ENCODE data around the gene MYBPHL. TPM values are rescaled to one million over a fixed set of nuclear protein-coding genes. Genes with fewer than 3 reads are reported as not detected.

Gene MYBPHL
- total RNA-seq, 2 experiments from 2014 or later, result not detected

GRCh38 chr1:109272021-109272799, 34.6 kb downstream of the MYBPHL start:
- ChIA-PET POLR2A (interaction anchor here (1.0 kb wide), 1 partner anchor 11 kb away, joined by 3 read pairs; no protein-coding TSS in a partner anchor), CTCF (no interaction called here)
- H3K9me3 Mint-ChIP-seq, result no peaks in the 10 kb centered on the region

GRCh38 chr1:109271458-109271857, 35.4 kb downstream of the MYBPHL start:
- no peak for DNase-seq
- Mint-ChIP-seq H3K9me3 (no peaks in the 10 kb centered on the region), H3K4me3 (no peak overlapping the region), H3K36me3 (ENCODE audit: low read depth) (no peaks in the 10 kb centered on the region), H3K4me1 (ENCODE audit: low read depth) (no peaks in the 10 kb centered on the region), H3K27ac (no peak overlapping the region), H3K27me3 (no peaks in the 10 kb centered on the region)
- ChIA-PET POLR2A (no interaction called here), CTCF (no interaction called here)
- TF ChIP-seq CTCF (IDR thresholded peaks at IDR 0.05), result no peak
- intact Hi-C loops (cut with micrococcal nuclease), result no loop called here
- no peak for ATAC-seq

More at GRCh38 chr1:109272021-109272799, 34.6 kb downstream of the MYBPHL start:
- no peak overlapping the region for H3K4me3 Mint-ChIP-seq
- DNase-seq (no peak), ATAC-seq (no peak)
- peaks cover 3% of the 10 kb centered on the region for H3K4me1 Mint-ChIP-seq (ENCODE audit: low read depth)
- no peak for TF ChIP-seq CTCF (IDR thresholded peaks at IDR 0.05)
- H3K27me3 Mint-ChIP-seq, result no peaks in the 10 kb centered on the region
- no peak overlapping the region for H3K27ac Mint-ChIP-seq
- intact Hi-C loops (cut with micrococcal nuclease), result no loop called here
- no peaks in the 10 kb centered on the region for H3K36me3 Mint-ChIP-seq (ENCODE audit: low read depth)

- no peak overlapping the region for H3K27ac Mint-ChIP-seq
- no peaks in the 10 kb centered on the region for H3K4me1 Mint-ChIP-seq (ENCODE audit: low read depth)
- ATAC-seq (no peak), DNase-seq (no peak)
- TF ChIP-seq CTCF (IDR thresholded peaks at IDR 0.05), result no peak
- ChIA-PET CTCF (no interaction called here), POLR2A (no interaction called here)
- H3K9me3 Mint-ChIP-seq, result no peaks in the 10 kb centered on the region
- intact Hi-C loops (cut with micrococcal nuclease), result no loop called here
- no peak overlapping the region for H3K4me3 Mint-ChIP-seq
- H3K27me3 Mint-ChIP-seq, result no peaks in the 10 kb centered on the region
- H3K36me3 Mint-ChIP-seq (ENCODE audit: low read depth), result no peaks in the 10 kb centered on the region
Measured at GRCh38 chr1:109270623-109271317, 36.0 kb downstream of the MYBPHL start.

- H3K4me3 Mint-ChIP-seq, result no peak overlapping the region
- no peaks in the 10 kb centered on the region for H3K4me1 Mint-ChIP-seq (ENCODE audit: low read depth)
- no peak for TF ChIP-seq CTCF (IDR thresholded peaks at IDR 0.05)
- ATAC-seq, result no peak
- CTCF ChIA-PET, result interaction anchor here (2.5 kb wide), 1 partner anchor 129 kb away, joined by 11 read pairs; the partner anchor contains the start of gene SORT1
- H3K36me3 Mint-ChIP-seq (ENCODE audit: low read depth), result no peaks in the 10 kb centered on the region
- no peaks in the 10 kb centered on the region for H3K9me3 Mint-ChIP-seq
- POLR2A ChIA-PET, result no interaction called here
- intact Hi-C loops (cut with micrococcal nuclease), result no loop called here
- H3K27ac Mint-ChIP-seq, result no peak overlapping the region
- DNase-seq, result no peak
- no peaks in the 10 kb centered on the region for H3K27me3 Mint-ChIP-seq
Measured at GRCh38 chr1:109269981-109270622, 36.7 kb downstream of the MYBPHL start.

Measured in activated CD8-positive, alpha-beta T cell treated with anti-CD3 and anti-CD28 coated beads for 36 hours (primary cell).